Loucy (cell line): Measurements from ENCODE around the gene LRRC14B.

ENCODE experiments used
- CTCF ChIP-seq: fragments of 200-600 bp; sonication (generic); conservative IDR thresholded peaks from 2 replicates; pipeline ENCODE4 v1.5.1; 2014; ENCODE audit warnings: mild to moderate bottlenecking, antibody characterized with exemption, low read length
- EZH2phosphoT487 ChIP-seq: fragments of 200-600 bp; IDR thresholded peaks from 2 replicates; pipeline ENCODE4 v1.6.1; 2018; ENCODE audit warnings: antibody characterized with exemption, mild to moderate bottlenecking, moderate library complexity, borderline replicate concordance

GRCh38 chr5:219460-219863 is 28.2 kb downstream of the LRRC14B start:
- TF ChIP-seq CTCF (no peak), EZH2phosphoT487 (no peak)
